LHCN-M2 (cell line): ENCODE measurements around the gene KLHL11. TPM values are rescaled to one million over a fixed set of nuclear protein-coding genes. Genes with fewer than 3 reads are reported as not detected.
"Not testable (repeated sequence)": the region's sequence is repeated elsewhere in the genome, so short reads cannot be mapped to it uniquely, and the experiment has no call there.

Source experiments
- DNase-seq: peaks from one replicate; pipeline ENCODE4 v3.0.0-alpha.2; 2012; ENCODE audit warnings: low read depth
- total RNA-seq: library from RNA; depleted of rRNA; stranded (reverse); fragments of >200 nt; gene quantifications from 2 replicates; pipeline ENCODE4 v1.2.3, GENCODE V29; 2014

Gene KLHL11
- total RNA-seq, 1 experiment from 2014 or later = 21.8 TPM

GRCh38 chr17:41891135-41892020, 26.2 kb upstream of the KLHL11 start:
- no peak for DNase-seq

GRCh38 chr17:41888332-41888965, 23.2 kb upstream of the KLHL11 start:
- no peak for DNase-seq

- DNase-seq = no peak
Measured at GRCh38 chr17:41885733-41886132, 20.5 kb upstream of the KLHL11 start.

- no peak for DNase-seq
Measured at GRCh38 chr17:41882756-41883155, 17.5 kb upstream of the KLHL11 start.

GRCh38 chr17:41880130-41880529, 14.9 kb upstream of the KLHL11 start:
- DNase-seq = no peak

- DNase-seq = not testable (repeated sequence)
Measured at GRCh38 chr17:41874293-41874670, 9.1 kb upstream of the KLHL11 start.

GRCh38 chr17:41873559-41874292, 8.5 kb upstream of the KLHL11 start:
- DNase-seq = no peak

GRCh38 chr17:41871789-41872188, 6.6 kb upstream of the KLHL11 start:
- DNase-seq = no peak

- DNase-seq = no peak
Measured at GRCh38 chr17:41870627-41871026, 5.4 kb upstream of the KLHL11 start.

GRCh38 chr17:41870097-41870496, 4.9 kb upstream of the KLHL11 start:
- DNase-seq = no peak

GRCh38 chr17:41869426-41869825, 4.2 kb upstream of the KLHL11 start:
- DNase-seq = no peak

- no peak for DNase-seq
Measured at GRCh38 chr17:41868568-41868967, 3.3 kb upstream of the KLHL11 start.

GRCh38 chr17:41865596-41865893, 322 bp upstream of the KLHL11 start:
- no peak for DNase-seq

GRCh38 chr17:41864498-41864835, 756 bp downstream of the KLHL11 start:
- no peak for DNase-seq

GRCh38 chr17:41863074-41863848, 2.0 kb downstream of the KLHL11 start:
- DNase-seq = no peak

GRCh38 chr17:41860254-41860931, 4.8 kb downstream of the KLHL11 start:
- DNase-seq = no peak

- not testable (repeated sequence) for DNase-seq
Measured at GRCh38 chr17:41851382-41851781, 13.8 kb downstream of the KLHL11 start.

GRCh38 chr17:41849251-41849990, 15.8 kb downstream of the KLHL11 start:
- DNase-seq = no peak

- no peak for DNase-seq
Measured at GRCh38 chr17:41848788-41849187, 16.4 kb downstream of the KLHL11 start.

- DNase-seq = no peak
Measured at GRCh38 chr17:41844971-41845370, 20.3 kb downstream of the KLHL11 start.

- not testable (repeated sequence) for DNase-seq
Measured at GRCh38 chr17:41840781-41841180, 24.4 kb downstream of the KLHL11 start.
